ENCODE measurements around the gene MED27.

GRCh38 chr9:131965103-131965502 lies 114.6 kb downstream of the MED27 start:
- no peak for TF ChIP-seq EZH2phosphoT487 (IDR thresholded peaks at IDR 0.05; ENCODE audit: insufficient read depth, low read depth)
- TF ChIP-seq EZH2 (IDR thresholded peaks at IDR 0.05; ENCODE audit: insufficient read depth, poor library complexity, severe bottlenecking): no peak
